WTC11 (cell line): ENCODE results near the gene CERCAM.

Experiments used
- ELF4 ChIP-seq: sonication (generic); formaldehyde crosslinking; IDR thresholded peaks from 2 replicates; pipeline ENCODE4 v1.8.1; 2022; ENCODE audit warnings: low read depth, mild to moderate bottlenecking, moderate library complexity, missing genetic modification reagents
- KAT7 ChIP-seq: sonication (generic); formaldehyde crosslinking; IDR thresholded peaks from 2 replicates; pipeline ENCODE4 v1.8.1; 2023; ENCODE audit warnings: missing genetic modification reagents, mild to moderate bottlenecking, borderline replicate concordance
- NFE2L1 ChIP-seq: sonication (generic); formaldehyde crosslinking; IDR thresholded peaks from 2 replicates; pipeline ENCODE4 v1.8.1; 2023; ENCODE audit warnings: missing genetic modification reagents
- NR3C1 ChIP-seq: sonication (generic); formaldehyde crosslinking; conservative IDR thresholded peaks from 2 replicates; pipeline ENCODE4 v1.8.1; 2023; ENCODE audit warnings: low read depth, mild to moderate bottlenecking, missing genetic modification reagents
- RELA ChIP-seq: sonication (generic); formaldehyde crosslinking; IDR thresholded peaks from 2 replicates; pipeline ENCODE4 v1.8.1; 2022; ENCODE audit warnings: missing genetic modification reagents, mild to moderate bottlenecking, borderline replicate concordance
- ZNF232 ChIP-seq: sonication (generic); formaldehyde crosslinking; IDR thresholded peaks from 2 replicates; pipeline ENCODE4 v1.8.0; 2022; ENCODE audit warnings: mild to moderate bottlenecking, missing genetic modification reagents
- ZNF416 ChIP-seq: fragments of 250-450 bp; sonication (Bioruptor Pico); IDR thresholded peaks from 2 replicates; pipeline ENCODE4 v1.9.0; 2021; ENCODE audit warnings: mild to moderate bottlenecking, inconsistent platforms
- TF ChIP-seq, protein P1 (sequence below): sonication (generic); formaldehyde crosslinking; IDR thresholded peaks from 2 replicates; pipeline ENCODE4 v1.8.1; 2022; ENCODE audit warnings: mild to moderate bottlenecking, moderate library complexity, missing genetic modification reagents
- TF ChIP-seq, protein P2 (sequence below): sonication (generic); formaldehyde crosslinking; IDR thresholded peaks from 2 replicates; pipeline ENCODE4 v1.8.1; 2022; ENCODE audit warnings: low read depth, missing genetic modification reagents, borderline replicate concordance
- TF ChIP-seq, protein P3 (sequence below): fragments of 200-600 bp; IDR thresholded peaks from 2 replicates; pipeline ENCODE4 v1.8.0; 2022; ENCODE audit warnings: antibody characterized with exemption
- TF ChIP-seq, protein P4 (sequence below): sonication (generic); formaldehyde crosslinking; IDR thresholded peaks from 2 replicates; pipeline ENCODE4 v1.8.0; 2022; ENCODE audit warnings: mild to moderate bottlenecking, missing genetic modification reagents
- TF ChIP-seq, protein P5 (sequence below): sonication (generic); formaldehyde crosslinking; conservative IDR thresholded peaks from 2 replicates; pipeline ENCODE4 v1.8.1; 2022; ENCODE audit warnings: mild to moderate bottlenecking, missing genetic modification reagents

DNA sequence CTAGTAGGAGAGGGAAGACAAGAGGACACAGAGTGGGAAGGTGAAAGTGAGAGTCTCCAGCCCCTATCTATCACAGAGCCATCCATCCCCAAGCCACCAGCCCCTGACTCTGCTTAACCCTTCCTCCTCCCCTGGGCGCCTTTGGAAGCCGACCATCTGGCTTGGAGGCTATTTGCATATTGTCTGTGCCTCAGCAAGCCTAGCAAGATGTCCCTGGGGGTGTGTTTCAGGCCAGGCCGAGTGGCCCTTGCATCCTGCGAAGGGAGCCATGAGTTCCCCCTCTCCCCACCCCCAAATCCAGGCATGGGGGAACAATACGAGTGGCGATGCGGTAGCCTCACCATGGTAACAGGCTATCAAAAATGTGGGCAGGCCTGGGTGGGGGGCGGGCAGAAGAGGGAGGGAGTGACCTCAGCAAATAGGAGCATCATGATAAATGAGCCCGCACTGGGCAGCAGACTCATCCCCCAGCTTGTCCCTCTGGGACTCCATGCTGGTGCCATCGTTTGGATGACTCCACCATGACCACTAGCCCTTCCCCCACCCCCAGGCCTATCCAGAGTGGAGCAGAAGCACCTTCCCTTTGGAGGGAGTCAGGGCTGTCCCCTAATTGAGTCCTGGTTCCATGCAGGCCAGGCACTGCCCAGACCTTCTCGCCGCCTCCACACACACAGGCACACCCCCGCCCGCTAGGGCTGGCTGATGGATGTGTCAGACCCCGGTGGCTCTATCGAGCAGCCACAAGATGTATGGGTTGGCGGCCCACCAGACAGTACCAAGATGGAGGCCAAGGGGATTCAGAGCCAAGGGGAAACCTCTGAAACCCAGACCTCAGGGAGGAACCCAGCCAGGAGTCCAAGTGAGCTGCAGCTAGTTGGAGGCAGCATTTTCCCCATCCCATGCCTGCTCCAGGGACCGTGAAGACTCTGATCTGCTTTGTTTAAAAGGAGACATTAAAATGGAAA lies 34.9 kb upstream of the CERCAM start:
- TF ChIP-seq ELF4 (CRISPR knock-in tag) (no peak), NR3C1 (CRISPR knock-in tag) (no peak), NFE2L1 (CRISPR knock-in tag) (no peak), ZNF232 (CRISPR knock-in tag) (no peak), ZNF416 (CRISPR knock-in tag) (no peak), RELA (no peak), KAT7 (CRISPR knock-in tag) (no peak)
- TF ChIP-seq, protein P1, sequence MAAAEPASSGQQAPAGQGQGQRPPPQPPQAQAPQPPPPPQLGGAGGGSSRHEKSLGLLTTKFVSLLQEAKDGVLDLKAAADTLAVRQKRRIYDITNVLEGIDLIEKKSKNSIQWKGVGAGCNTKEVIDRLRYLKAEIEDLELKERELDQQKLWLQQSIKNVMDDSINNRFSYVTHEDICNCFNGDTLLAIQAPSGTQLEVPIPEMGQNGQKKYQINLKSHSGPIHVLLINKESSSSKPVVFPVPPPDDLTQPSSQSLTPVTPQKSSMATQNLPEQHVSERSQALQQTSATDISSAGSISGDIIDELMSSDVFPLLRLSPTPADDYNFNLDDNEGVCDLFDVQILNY (CRISPR knock-in tag) = no peak
- TF ChIP-seq, protein P2, sequence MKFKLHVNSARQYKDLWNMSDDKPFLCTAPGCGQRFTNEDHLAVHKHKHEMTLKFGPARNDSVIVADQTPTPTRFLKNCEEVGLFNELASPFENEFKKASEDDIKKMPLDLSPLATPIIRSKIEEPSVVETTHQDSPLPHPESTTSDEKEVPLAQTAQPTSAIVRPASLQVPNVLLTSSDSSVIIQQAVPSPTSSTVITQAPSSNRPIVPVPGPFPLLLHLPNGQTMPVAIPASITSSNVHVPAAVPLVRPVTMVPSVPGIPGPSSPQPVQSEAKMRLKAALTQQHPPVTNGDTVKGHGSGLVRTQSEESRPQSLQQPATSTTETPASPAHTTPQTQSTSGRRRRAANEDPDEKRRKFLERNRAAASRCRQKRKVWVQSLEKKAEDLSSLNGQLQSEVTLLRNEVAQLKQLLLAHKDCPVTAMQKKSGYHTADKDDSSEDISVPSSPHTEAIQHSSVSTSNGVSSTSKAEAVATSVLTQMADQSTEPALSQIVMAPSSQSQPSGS = no peak
- TF ChIP-seq, protein P3, sequence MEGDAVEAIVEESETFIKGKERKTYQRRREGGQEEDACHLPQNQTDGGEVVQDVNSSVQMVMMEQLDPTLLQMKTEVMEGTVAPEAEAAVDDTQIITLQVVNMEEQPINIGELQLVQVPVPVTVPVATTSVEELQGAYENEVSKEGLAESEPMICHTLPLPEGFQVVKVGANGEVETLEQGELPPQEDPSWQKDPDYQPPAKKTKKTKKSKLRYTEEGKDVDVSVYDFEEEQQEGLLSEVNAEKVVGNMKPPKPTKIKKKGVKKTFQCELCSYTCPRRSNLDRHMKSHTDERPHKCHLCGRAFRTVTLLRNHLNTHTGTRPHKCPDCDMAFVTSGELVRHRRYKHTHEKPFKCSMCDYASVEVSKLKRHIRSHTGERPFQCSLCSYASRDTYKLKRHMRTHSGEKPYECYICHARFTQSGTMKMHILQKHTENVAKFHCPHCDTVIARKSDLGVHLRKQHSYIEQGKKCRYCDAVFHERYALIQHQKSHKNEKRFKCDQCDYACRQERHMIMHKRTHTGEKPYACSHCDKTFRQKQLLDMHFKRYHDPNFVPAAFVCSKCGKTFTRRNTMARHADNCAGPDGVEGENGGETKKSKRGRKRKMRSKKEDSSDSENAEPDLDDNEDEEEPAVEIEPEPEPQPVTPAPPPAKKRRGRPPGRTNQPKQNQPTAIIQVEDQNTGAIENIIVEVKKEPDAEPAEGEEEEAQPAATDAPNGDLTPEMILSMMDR = no peak
- TF ChIP-seq, protein P4, sequence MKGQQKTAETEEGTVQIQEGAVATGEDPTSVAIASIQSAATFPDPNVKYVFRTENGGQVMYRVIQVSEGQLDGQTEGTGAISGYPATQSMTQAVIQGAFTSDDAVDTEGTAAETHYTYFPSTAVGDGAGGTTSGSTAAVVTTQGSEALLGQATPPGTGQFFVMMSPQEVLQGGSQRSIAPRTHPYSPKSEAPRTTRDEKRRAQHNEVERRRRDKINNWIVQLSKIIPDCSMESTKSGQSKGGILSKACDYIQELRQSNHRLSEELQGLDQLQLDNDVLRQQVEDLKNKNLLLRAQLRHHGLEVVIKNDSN (CRISPR knock-in tag) = no peak
- TF ChIP-seq, protein P5, sequence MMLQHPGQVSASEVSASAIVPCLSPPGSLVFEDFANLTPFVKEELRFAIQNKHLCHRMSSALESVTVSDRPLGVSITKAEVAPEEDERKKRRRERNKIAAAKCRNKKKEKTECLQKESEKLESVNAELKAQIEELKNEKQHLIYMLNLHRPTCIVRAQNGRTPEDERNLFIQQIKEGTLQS (CRISPR knock-in tag) = no peak
